Gastrocnemius medialis (tissue), 4 donors: Measurements from ENCODE around the gene JAG2. TPM values are rescaled to one million over a fixed set of nuclear protein-coding genes. Genes with fewer than 3 reads are reported as not detected.

ENCODE experiments used
- ATAC-seq, 2 donors: fragments of 150-250 bp; one replicate each; pipeline ENCODE4 v1.9.1; 2016
- DNase-seq, 2 donors: peaks; one replicate each; pipeline ENCODE4 v3.0.0-alpha.2; 2019
- H3K27ac ChIP-seq, 4 donors: fragments of 200-600 bp; sonication (generic); 1 replicate in 1 of 4; 2 replicates in 3 of 4; pipeline ENCODE4 v1.5.1; 2016 to 2018; ENCODE audit warnings: mild to moderate bottlenecking in 2 of 4, moderate library complexity in 1 of 4
- H3K27me3 ChIP-seq, 3 donors: fragments of 200-600 bp; sonication (generic) in 2 of 3; 1 replicate in 1 of 3; 2 replicates in 2 of 3; pipeline versions ENCODE4 v1.5.1 to v1.6.0; 2016 to 2019; ENCODE audit warnings: mild to moderate bottlenecking in 1 of 3, moderate library complexity in 1 of 3
- H3K36me3 ChIP-seq, 2 donors: fragments of 200-600 bp; sonication (generic) in 1 of 2; one replicate each; pipeline ENCODE4 v1.5.1; 2017 to 2018
- H3K4me1 ChIP-seq, 2 donors: fragments of 200-600 bp; sonication (generic) in 1 of 2; one replicate each; pipeline ENCODE4 v1.5.1; 2016 to 2017; ENCODE audit warnings: mild to moderate bottlenecking in 2 of 2
- H3K4me3 ChIP-seq, 4 donors: fragments of 200-600 bp; sonication (generic) in 3 of 4; 1 replicate in 1 of 4; 2 replicates in 3 of 4; pipeline ENCODE4 v1.5.1; 2016 to 2019; ENCODE audit warnings: mild to moderate bottlenecking in 2 of 4
- H3K9me3 ChIP-seq, 3 donors: fragments of 200-600 bp; sonication (generic) in 2 of 3; 1 replicate in 1 of 3; 2 replicates in 2 of 3; pipeline ENCODE4 v1.5.1; 2016 to 2019
- POLR2A ChIP-seq, 2 donors: fragments of 450-650 bp; IDR thresholded peaks; one replicate each; pipeline ENCODE4 v1.6.1; 2017; ENCODE audit warnings: antibody characterized with exemption in 2 of 2, mild to moderate bottlenecking in 2 of 2, moderate library complexity in 2 of 2
- in situ Hi-C, 4 donors: fragments of 200-750 bp; cut with MboI; loops; one replicate each; pipeline versions ENCODE4 v1.15.0 to v1.8.0; 2017; ENCODE audit warnings: low sequenced_read_pairs in 4 of 4
- intact Hi-C: fragments of 100-400 bp; cut with DNase I; formaldehyde crosslinking; loops from one replicate; pipeline ENCODE4 v1.15.1; 2023; ENCODE audit warnings: low total_unique reads
- total RNA-seq, 4 donors: library from RNA; depleted of rRNA; stranded (reverse); fragments of >200 nt; gene quantifications; one replicate each; pipeline versions ENCODE4 v1.1.0 to v1.2.3, GENCODE V29; 2016
- TF ChIP-seq, protein P1 (sequence below), 5 experiments: fragments of 450-650 bp in 3 of 5; fragments of 200-600 bp in 2 of 5; sonication (generic) in 2 of 5; IDR thresholded peaks in 4 of 5; conservative IDR thresholded peaks in 1 of 5; 1 replicate in 4 of 5; 2 replicates in 1 of 5; pipeline ENCODE4 v1.5.1; 2016 to 2019; ENCODE audit warnings: antibody characterized with exemption in 5 of 5, mild to moderate bottlenecking in 3 of 5, moderate library complexity in 3 of 5

JAG2 gene
- total RNA-seq, 4 donors from 2014 or later = 8.0 to 17.9 (median 15.7) TPM

DNA sequence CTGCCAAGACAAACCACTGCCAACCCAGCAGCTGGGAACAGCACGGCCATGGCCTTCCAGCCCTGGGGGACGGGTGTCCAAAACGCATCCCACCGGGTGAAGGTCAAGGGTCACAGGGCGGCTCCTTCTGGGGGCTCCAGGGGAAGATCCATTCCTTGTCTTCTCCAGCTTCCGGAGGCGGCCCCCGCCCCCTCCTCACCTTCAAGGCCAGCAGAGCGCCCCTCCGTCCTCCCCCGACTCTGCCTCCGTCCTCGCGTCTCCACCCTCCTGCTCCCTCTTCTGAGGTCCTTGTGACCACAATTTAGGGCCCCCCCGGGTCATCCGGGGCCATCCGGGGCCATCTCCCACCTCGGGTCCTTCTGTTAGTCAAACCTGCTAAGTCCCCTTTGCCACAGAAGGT, 16.4 kb upstream of the JAG2 start:
- Histone ChIP-seq H3K36me3 (no peaks in the 10 kb centered on the region), H3K27me3 (no peaks in the 10 kb centered on the region), H3K27ac (no peak overlapping the region), H3K9me3 (no peaks in the 10 kb centered on the region), H3K4me1 (peaks cover 5 to 17% of the 10 kb centered on the region in 2 donors), H3K4me3 (no peak overlapping the region)
- in situ Hi-C loops (no loop called here), intact Hi-C loops (no loop called here)
- no peak for DNase-seq
- no peak for ATAC-seq
- no peak for TF ChIP-seq POLR2A (IDR thresholded peaks at IDR 0.05)
- TF ChIP-seq, protein P1, sequence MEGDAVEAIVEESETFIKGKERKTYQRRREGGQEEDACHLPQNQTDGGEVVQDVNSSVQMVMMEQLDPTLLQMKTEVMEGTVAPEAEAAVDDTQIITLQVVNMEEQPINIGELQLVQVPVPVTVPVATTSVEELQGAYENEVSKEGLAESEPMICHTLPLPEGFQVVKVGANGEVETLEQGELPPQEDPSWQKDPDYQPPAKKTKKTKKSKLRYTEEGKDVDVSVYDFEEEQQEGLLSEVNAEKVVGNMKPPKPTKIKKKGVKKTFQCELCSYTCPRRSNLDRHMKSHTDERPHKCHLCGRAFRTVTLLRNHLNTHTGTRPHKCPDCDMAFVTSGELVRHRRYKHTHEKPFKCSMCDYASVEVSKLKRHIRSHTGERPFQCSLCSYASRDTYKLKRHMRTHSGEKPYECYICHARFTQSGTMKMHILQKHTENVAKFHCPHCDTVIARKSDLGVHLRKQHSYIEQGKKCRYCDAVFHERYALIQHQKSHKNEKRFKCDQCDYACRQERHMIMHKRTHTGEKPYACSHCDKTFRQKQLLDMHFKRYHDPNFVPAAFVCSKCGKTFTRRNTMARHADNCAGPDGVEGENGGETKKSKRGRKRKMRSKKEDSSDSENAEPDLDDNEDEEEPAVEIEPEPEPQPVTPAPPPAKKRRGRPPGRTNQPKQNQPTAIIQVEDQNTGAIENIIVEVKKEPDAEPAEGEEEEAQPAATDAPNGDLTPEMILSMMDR (IDR thresholded peaks at IDR 0.05 in 4 of 5, conservative IDR thresholded peaks at IDR 0.05 in 1 of 5) = no peak

DNA sequence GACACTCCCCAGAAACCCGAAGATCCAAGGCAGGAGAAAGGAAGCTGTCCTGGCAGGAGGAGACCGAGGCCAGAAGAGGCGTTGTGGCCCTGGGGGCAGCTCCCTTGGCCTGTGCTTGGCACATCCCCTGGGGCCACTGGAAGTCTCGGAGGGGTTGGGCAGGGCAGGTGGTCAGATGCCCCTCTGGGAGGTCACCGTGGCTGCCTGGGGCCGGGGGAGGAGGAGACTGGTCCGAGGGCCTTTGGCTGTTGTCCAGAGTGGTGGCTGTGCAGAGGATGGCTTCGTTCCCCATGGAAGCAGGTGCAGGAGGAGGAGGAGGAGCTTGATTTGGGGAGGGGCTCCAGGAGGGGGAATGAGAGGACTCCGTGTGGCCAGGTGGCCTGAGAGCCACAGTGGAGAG, 15.9 kb upstream of the JAG2 start:
- DNase-seq (no peak), ATAC-seq (no peak)
- H3K27ac ChIP-seq = no peak overlapping the region
- H3K4me1 ChIP-seq = peaks cover 5 to 17% of the 10 kb centered on the region in 2 donors
- intact Hi-C loops = loop anchor here (5.0 kb wide), 1 partner anchor 92 kb away; no protein-coding TSS in a partner anchor
- H3K36me3 ChIP-seq = no peaks in the 10 kb centered on the region
- in situ Hi-C loops = no loop called here
- H3K4me3 ChIP-seq = no peak overlapping the region
- TF ChIP-seq, protein P1 (IDR thresholded peaks at IDR 0.05 in 4 of 5, conservative IDR thresholded peaks at IDR 0.05 in 1 of 5) = no peak
- no peak for TF ChIP-seq POLR2A (IDR thresholded peaks at IDR 0.05)
- no peaks in the 10 kb centered on the region for H3K9me3 ChIP-seq
- H3K27me3 ChIP-seq = no peaks in the 10 kb centered on the region

DNA sequence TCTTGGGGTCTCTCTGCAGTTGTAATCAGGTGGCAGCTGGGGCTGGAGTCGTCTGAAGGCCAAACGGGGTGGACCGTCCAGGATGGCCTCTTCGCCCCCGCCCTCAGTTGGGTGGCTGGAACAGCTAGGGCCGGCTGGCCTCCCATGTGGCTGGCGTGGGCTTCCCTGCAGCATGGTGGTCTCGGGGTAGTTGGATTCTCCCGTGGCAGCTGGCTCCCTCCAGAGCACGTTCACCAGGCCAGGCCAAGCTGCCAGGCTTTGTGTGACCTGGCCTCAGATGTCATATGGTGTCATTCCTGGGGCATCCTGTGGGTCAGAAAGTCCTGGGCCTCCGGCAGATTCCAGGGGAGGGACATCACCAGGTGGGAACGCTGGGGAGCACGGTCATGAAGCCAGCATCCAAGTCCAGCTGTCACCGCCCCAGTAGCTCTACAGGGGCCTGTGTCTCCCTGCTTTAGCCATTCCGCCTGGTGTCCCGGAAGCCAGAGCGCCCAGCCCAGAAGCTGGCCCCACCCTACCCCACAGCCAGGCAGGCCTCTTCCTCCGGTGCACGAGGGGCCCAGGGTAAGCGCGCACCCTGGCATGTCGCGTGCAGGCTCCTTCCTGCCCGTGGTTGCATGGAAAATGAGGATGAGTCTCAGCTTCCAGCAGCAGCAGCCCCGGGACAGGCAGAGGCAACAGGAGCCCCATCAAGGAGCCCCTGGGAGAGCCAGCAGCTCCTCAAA, 13.9 kb upstream of the JAG2 start:
- ATAC-seq (no peak), DNase-seq (no peak)
- Histone ChIP-seq H3K9me3 (no peaks in the 10 kb centered on the region), H3K36me3 (no peaks in the 10 kb centered on the region), H3K4me3 (no peak overlapping the region), H3K27me3 (no peaks in the 10 kb centered on the region), H3K4me1 (peaks cover 5 to 22% of the 10 kb centered on the region in 2 donors), H3K27ac (peak overlapping the region in 3 of 4 donors; percentile 35 to 44 (median 43))
- TF ChIP-seq, protein P1 (IDR thresholded peaks at IDR 0.05 in 4 of 5, conservative IDR thresholded peaks at IDR 0.05 in 1 of 5) = no peak
- TF ChIP-seq POLR2A (IDR thresholded peaks at IDR 0.05) = no peak
- intact Hi-C loops = loop anchor here (5.0 kb wide), 1 partner anchor 90 kb away; no protein-coding TSS in a partner anchor
- in situ Hi-C loops = no loop called here

DNA sequence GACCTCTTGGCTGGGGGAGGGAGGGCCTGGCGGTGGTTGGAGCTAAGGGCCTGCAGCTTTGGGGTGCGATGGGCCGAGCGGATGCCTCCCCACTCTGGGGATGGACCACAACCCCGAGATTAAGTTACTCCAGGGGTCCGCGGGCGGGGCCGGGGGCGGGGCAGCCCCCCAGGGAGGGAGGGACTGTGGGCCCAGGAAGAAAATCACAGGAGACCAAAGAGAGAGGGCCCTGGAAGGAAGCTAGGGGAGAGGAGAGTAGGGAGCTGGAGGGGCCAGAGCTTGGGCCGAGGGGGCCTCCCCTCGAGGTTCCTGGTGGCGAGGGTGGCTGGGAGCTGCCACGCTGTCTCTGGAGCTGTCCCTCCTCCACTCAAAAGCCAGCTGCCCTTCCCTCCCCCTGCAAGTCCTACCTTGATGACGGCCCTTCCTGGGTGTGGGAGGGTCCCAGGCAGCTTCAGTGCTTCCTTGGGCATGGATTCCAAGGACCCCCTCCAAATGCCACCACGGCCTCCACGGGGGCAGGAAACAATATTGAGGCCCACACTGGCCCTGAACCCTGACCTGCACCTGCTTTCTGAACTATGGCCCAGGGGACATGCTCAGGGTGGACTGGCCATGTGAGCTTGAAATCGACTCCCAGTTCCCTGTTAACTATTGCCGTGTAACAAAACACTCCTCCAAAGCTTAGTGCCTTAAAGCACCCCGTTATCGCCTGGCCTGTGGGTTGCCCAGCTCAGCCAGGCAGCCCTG, 13.1 kb upstream of the JAG2 start:
- intact Hi-C loops = loop anchor here (5.0 kb wide), 1 partner anchor 89 kb away; no protein-coding TSS in a partner anchor
- Histone ChIP-seq H3K27me3 (no peaks in the 10 kb centered on the region), H3K9me3 (no peaks in the 10 kb centered on the region), H3K27ac (peak overlapping the region; percentile 27 to 44 (median 39)), H3K4me3 (peak overlapping the region in 3 of 4 donors; percentile 28 to 63 (median 53)), H3K36me3 (no peaks in the 10 kb centered on the region), H3K4me1 (peaks cover 11 to 29% of the 10 kb centered on the region in 2 donors)
- TF ChIP-seq, protein P1 (IDR thresholded peaks at IDR 0.05 in 4 of 5, conservative IDR thresholded peaks at IDR 0.05 in 1 of 5) = no peak
- no peak for TF ChIP-seq POLR2A (IDR thresholded peaks at IDR 0.05)
- in situ Hi-C loops = no loop called here
- DNase-seq (no peak), ATAC-seq (no peak)
